ENCODE data around the gene FYCO1. TPM values are rescaled to one million over a fixed set of nuclear protein-coding genes. Genes with fewer than 3 reads are reported as not detected.

The FYCO1 gene
- total RNA-seq, 1 experiment from 2014 or later: 19.7 TPM

DNA sequence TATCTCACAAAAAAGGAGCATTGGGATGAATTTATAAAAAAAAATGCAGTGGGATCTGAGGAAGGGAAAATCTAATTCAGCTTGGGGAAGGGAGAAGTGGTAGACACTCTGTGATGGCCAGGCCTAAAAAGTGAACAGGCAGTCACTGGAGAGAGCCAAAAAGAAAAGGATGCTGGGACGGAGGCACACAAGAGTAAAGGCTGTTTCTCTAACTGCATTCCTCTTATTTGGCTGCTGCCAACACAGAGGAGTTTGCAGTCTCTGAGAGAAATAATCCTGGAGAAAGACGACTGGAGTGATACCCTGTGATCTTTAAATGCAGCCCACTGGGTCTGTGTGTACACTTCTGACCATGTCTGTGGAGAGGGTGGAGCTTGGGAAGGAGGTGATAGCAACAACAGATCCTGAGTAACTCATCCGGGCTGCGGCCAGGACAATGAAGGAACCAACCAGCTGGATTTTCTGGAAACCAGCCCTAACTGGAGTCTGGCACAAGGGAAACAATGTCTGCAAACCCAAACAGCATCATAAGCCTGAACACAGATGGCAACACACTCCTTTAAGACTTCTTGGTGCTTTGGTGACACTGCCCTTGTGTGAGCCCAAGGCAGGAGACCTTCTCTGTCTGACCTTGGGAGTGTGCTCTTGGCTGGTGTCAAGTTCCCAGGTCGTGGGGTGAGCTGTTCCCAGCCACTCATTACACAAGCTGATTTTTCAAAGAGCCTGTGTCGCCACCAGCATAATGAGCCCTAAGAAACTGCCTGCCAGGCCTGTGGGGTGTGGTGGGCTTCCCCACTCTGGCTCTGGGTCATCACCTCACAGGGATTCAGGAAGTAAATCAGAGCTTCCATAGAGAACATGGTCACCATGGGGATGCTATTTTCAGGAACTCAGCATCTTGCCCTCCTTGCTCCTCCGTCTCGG, 8.0 kb downstream of the FYCO1 start:
- Histone ChIP-seq H3K4me1 (replicated peaks; ENCODE audit: insufficient read depth) (peaks cover 31% of the 10 kb centered on the region), H3K4me3 (no peak overlapping the region), H4K20me1 (ENCODE audit: insufficient read depth) (no peaks in the 10 kb centered on the region), H3K27ac (no peak overlapping the region), H3K9me2 (ENCODE audit: insufficient read depth) (no peaks in the 10 kb centered on the region), H3F3A (ENCODE audit: insufficient read depth, low read depth) (peaks cover 5% of the 10 kb centered on the region; the same call in 1 of the 2 replicates), H3K9me3 (ENCODE audit: insufficient read depth, low read depth) (no peaks in the 10 kb centered on the region), H3K27me3 (ENCODE audit: insufficient read depth, low read depth) (no peaks in the 10 kb centered on the region), H3K4me2 (no peak overlapping the region; the same call in 1 of the 2 replicates), H3K79me2 (ENCODE audit: low read depth) (peaks cover 36% of the 10 kb centered on the region), H3K36me3 (ENCODE audit: low read depth) (no peaks in the 10 kb centered on the region), H2AFZ (no peak overlapping the region)
- ChIA-PET CTCF (no interaction called here), POLR2A (ENCODE audit: unreplicated experiment) (no interaction called here)
- intact Hi-C loops (cut with micrococcal nuclease; ENCODE audit: unreplicated experiment): no loop called here
- no TSS peak for BruUV-seq (replicated peaks)
- DNase-seq: no peak
- TF ChIP-seq, protein P1, sequence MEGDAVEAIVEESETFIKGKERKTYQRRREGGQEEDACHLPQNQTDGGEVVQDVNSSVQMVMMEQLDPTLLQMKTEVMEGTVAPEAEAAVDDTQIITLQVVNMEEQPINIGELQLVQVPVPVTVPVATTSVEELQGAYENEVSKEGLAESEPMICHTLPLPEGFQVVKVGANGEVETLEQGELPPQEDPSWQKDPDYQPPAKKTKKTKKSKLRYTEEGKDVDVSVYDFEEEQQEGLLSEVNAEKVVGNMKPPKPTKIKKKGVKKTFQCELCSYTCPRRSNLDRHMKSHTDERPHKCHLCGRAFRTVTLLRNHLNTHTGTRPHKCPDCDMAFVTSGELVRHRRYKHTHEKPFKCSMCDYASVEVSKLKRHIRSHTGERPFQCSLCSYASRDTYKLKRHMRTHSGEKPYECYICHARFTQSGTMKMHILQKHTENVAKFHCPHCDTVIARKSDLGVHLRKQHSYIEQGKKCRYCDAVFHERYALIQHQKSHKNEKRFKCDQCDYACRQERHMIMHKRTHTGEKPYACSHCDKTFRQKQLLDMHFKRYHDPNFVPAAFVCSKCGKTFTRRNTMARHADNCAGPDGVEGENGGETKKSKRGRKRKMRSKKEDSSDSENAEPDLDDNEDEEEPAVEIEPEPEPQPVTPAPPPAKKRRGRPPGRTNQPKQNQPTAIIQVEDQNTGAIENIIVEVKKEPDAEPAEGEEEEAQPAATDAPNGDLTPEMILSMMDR (conservative IDR thresholded peaks at IDR 0.05): no peak
- no peak for TF ChIP-seq EZH2 (IDR thresholded peaks at IDR 0.05; ENCODE audit: low read depth)

DNA sequence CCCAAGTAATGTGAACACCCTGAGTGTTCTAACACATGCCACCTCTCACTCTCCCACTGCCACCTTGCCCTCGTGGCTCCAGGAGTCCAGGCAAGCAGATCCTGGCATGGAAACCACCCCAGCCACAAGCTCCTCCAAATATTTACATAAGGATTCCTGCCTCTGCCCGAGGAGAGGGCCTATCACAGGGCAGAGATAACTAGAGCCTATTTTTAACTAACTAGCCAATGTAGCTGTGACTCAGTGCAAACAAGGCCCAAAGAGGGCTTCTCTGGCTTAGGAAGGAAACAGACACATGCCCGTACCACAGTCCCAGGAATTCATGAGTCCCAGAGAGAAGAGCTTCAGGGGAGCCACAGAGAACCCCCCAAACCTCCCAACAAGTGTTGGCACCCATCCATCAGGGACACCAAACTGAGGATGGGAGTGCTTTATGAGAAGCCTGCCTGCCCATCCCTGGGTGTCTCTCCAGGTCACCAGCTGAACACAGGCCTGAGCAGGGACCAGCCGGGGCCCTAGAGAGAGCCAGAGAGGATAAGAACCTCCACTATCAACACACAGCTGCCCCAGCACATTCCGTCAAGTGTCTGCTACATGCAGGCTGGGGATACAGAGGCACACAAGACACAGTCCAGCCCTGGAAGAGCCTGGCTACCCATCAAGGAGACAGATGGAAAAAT, 9.2 kb downstream of the FYCO1 start:
- H3K27ac ChIP-seq: peak overlapping the region; percentile 38
- no TSS peak for BruUV-seq (replicated peaks)
- ChIA-PET POLR2A (ENCODE audit: unreplicated experiment) (interaction anchor here (0.6 kb wide), 2 partner anchors 13 to 1082 kb away, joined by 4 to 6 read pairs; no protein-coding TSS in a partner anchor), CTCF (no interaction called here)
- peak; percentile 55 to 83 for DNase-seq
- H2AFZ ChIP-seq: no peak overlapping the region
- intact Hi-C loops (cut with micrococcal nuclease; ENCODE audit: unreplicated experiment): no loop called here
- peaks cover 34% of the 10 kb centered on the region for H3K79me2 ChIP-seq (ENCODE audit: low read depth)
- TF ChIP-seq EZH2 (IDR thresholded peaks at IDR 0.05; ENCODE audit: low read depth): no peak
- TF ChIP-seq, protein P1 (conservative IDR thresholded peaks at IDR 0.05): no peak
- no peaks in the 10 kb centered on the region for H3K9me3 ChIP-seq (ENCODE audit: insufficient read depth, low read depth)
- no peak overlapping the region for H3K4me3 ChIP-seq
- no peaks in the 10 kb centered on the region for H4K20me1 ChIP-seq (ENCODE audit: insufficient read depth)
- peak overlapping the region; percentile 45 for H3K4me2 ChIP-seq
- H3K27me3 ChIP-seq (ENCODE audit: insufficient read depth, low read depth): no peaks in the 10 kb centered on the region
- H3K4me1 ChIP-seq (replicated peaks; ENCODE audit: insufficient read depth): peaks cover 31% of the 10 kb centered on the region
- H3F3A ChIP-seq (ENCODE audit: insufficient read depth, low read depth): peaks cover 5% of the 10 kb centered on the region; the same call in 1 of the 2 replicates
- no peaks in the 10 kb centered on the region for H3K9me2 ChIP-seq (ENCODE audit: insufficient read depth)
- H3K36me3 ChIP-seq (ENCODE audit: low read depth): peaks cover 2% of the 10 kb centered on the region

DNA sequence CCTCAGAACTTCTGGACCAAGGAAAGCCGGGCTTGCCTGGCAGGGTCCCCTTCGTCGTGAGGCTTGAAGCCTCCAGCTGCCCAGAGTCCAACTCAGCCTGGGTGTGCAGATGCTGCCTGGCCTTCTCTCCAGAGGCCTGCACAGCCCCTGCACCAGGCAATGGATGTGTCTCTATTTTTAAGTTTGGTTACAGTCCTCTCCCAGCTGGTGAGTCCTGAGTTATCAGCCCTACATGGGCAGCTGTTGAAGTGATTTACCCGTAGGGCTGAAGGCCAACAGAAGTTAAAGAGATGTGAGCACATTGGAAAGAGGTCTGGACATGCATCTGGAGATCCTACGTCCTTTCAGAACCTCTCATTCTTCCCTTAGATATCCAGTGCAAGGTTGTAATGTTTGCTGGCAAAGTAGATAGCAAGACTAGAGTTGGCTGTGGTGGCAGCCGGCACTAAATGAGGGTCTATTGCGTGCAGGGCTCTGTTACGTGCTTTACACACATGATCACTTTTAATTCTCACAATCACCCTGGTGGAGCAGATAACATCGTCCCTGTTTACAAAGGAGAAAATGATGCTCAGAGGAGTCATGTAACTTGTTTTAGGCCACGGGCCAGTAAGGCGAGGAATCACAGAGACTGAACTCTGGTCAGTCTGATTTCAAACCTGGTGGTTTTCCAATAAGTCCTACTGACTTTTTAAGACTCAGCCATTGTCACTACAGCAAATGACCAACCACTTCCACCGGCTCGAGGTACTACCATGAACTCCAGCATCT, 9.9 kb downstream of the FYCO1 start:
- H3K27ac ChIP-seq: 0 out of 2 replicates have a peak overlapping the region, but pooled peaks have one; percentile 38
- DNase-seq: no peak
- no TSS peak for BruUV-seq (replicated peaks)

More for the DNA sequence above, 9.9 kb downstream of the FYCO1 start:
- H2AFZ ChIP-seq: no peak overlapping the region
- no peaks in the 10 kb centered on the region for H3K9me3 ChIP-seq (ENCODE audit: insufficient read depth, low read depth)
- no peak for TF ChIP-seq EZH2 (IDR thresholded peaks at IDR 0.05; ENCODE audit: low read depth)
- TF ChIP-seq, protein P1 (conservative IDR thresholded peaks at IDR 0.05): no peak
- H3K4me1 ChIP-seq (replicated peaks; ENCODE audit: insufficient read depth): peaks cover 31% of the 10 kb centered on the region
- ChIA-PET CTCF (no interaction called here), POLR2A (ENCODE audit: unreplicated experiment) (interaction anchor here (0.6 kb wide), 1 partner anchor 13 kb away, joined by 6 read pairs; no protein-coding TSS in a partner anchor)
- intact Hi-C loops (cut with micrococcal nuclease; ENCODE audit: unreplicated experiment): no loop called here
- no peaks in the 10 kb centered on the region for H3K9me2 ChIP-seq (ENCODE audit: insufficient read depth)
- H3K36me3 ChIP-seq (ENCODE audit: low read depth): peaks cover 9% of the 10 kb centered on the region
- H3K4me3 ChIP-seq: no peak overlapping the region
- no peaks in the 10 kb centered on the region for H4K20me1 ChIP-seq (ENCODE audit: insufficient read depth)
- no peaks in the 10 kb centered on the region for H3K27me3 ChIP-seq (ENCODE audit: insufficient read depth, low read depth)
- H3K4me2 ChIP-seq: no peak overlapping the region
- H3K79me2 ChIP-seq (ENCODE audit: low read depth): peaks cover 33% of the 10 kb centered on the region
- H3F3A ChIP-seq (ENCODE audit: insufficient read depth, low read depth): peaks cover 5% of the 10 kb centered on the region; the same call in 1 of the 2 replicates
